OCI-LY3 (cell line): Measurements from ENCODE around the gene GAS1.

Experiments
- H2AFZ ChIP-seq: fragments of 200-600, 300-600 bp; shearing (Covaris generic); 2 replicates; pipeline ENCODE4 v1.6.0; 2014; ENCODE audit warnings: antibody characterized with exemption, low read depth, low read length
- H3K27ac ChIP-seq: fragments of 200-600, 300-600 bp; sonication (generic); 2 replicates; pipeline ENCODE4 v1.5.1; 2014; ENCODE audit warnings: mild to moderate bottlenecking, low read length, moderate library complexity, mixed read lengths
- H3K27me3 ChIP-seq: fragments of 200-600, 300-600 bp; sonication (generic); 2 replicates; pipeline ENCODE4 v1.6.1; 2014; ENCODE audit warnings: low read depth, low read length, mixed read lengths
- H3K36me3 ChIP-seq: fragments of 200-600, 300-600 bp; sonication (generic); replicated peaks from 2 replicates; pipeline ENCODE3; 2014; ENCODE audit warnings: low read depth, low read length, mixed read lengths
- H3K4me1 ChIP-seq: fragments of 300-600, 200-600 bp; sonication (generic); 2 replicates; pipeline ENCODE4 v1.6.1; 2014; ENCODE audit warnings: low read length, mixed read lengths
- H3K4me2 ChIP-seq: fragments of 200-600, 300-600 bp; sonication (generic); 2 replicates; pipeline ENCODE4 v1.6.1; 2014; ENCODE audit warnings: low read length, mixed read lengths
- H3K4me3 ChIP-seq: fragments of 300-600, 200-600 bp; sonication (generic); 2 replicates; pipeline ENCODE4 v1.5.1; 2014; ENCODE audit warnings: antibody characterized with exemption, mild to moderate bottlenecking, low read length, moderate library complexity
- H3K79me2 ChIP-seq: fragments of 300-600, 200-600 bp; shearing (Covaris generic); 2 replicates; pipeline ENCODE4 v1.6.1; 2014; ENCODE audit warnings: mild to moderate bottlenecking, low read length, mixed read lengths
- H3K9ac ChIP-seq: fragments of 300-600, 200-600 bp; shearing (Covaris generic); 2 replicates; pipeline ENCODE4 v1.6.0; 2014; ENCODE audit warnings: mild to moderate bottlenecking, low read length, moderate library complexity
- H3K9me3 ChIP-seq: fragments of 200-600, 300-600 bp; shearing (Covaris generic); 2 replicates; pipeline ENCODE4 v1.6.1; 2014; ENCODE audit warnings: low read length, mixed read lengths; ENCODE audit not compliant: insufficient read depth
- H4K20me1 ChIP-seq: fragments of 200-600, 300-600 bp; sonication (generic); 2 replicates; pipeline ENCODE4 v1.6.1; 2016; ENCODE audit warnings: low read length, mixed read lengths; ENCODE audit not compliant: insufficient read depth
- CTCF ChIP-seq: fragments of 200-600, 300-600 bp; sonication (generic); IDR thresholded peaks from 2 replicates; pipeline ENCODE4 v1.5.1; 2014; ENCODE audit warnings: antibody characterized with exemption, low read length, low read depth
- EZH2phosphoT487 ChIP-seq: fragments of 200-600 bp; shearing (Covaris generic); IDR thresholded peaks from 2 replicates; pipeline ENCODE4 v1.6.1; 2018; ENCODE audit warnings: antibody characterized with exemption, mixed run types, low read depth

Gene GAS1

GRCh38 chr9:86943201-86944113 lies 3.8 kb downstream of the GAS1 start:
- Histone ChIP-seq H3K36me3 (no peaks in the 10 kb centered on the region), H3K79me2 (no peaks in the 10 kb centered on the region), H3K27me3 (no peaks in the 10 kb centered on the region; the same call in 1 of the 2 replicates), H3K4me3 (no peak overlapping the region), H3K9me3 (no peaks in the 10 kb centered on the region), H4K20me1 (no peaks in the 10 kb centered on the region), H2AFZ (no peak overlapping the region), H3K27ac (no peak overlapping the region), H3K4me2 (no peak overlapping the region), H3K9ac (no peak overlapping the region), H3K4me1 (no peaks in the 10 kb centered on the region)
- TF ChIP-seq CTCF (no peak), EZH2phosphoT487 (no peak)

GRCh38 chr9:86942281-86943200 lies 4.8 kb downstream of the GAS1 start:
- Histone ChIP-seq H3K4me2 (no peak overlapping the region), H2AFZ (no peak overlapping the region), H3K27me3 (no peaks in the 10 kb centered on the region; the same call in 1 of the 2 replicates), H3K9ac (no peak overlapping the region), H3K4me3 (no peak overlapping the region), H3K9me3 (no peaks in the 10 kb centered on the region), H3K27ac (no peak overlapping the region), H4K20me1 (no peaks in the 10 kb centered on the region), H3K4me1 (no peaks in the 10 kb centered on the region), H3K79me2 (no peaks in the 10 kb centered on the region), H3K36me3 (no peaks in the 10 kb centered on the region)
- TF ChIP-seq CTCF (no peak), EZH2phosphoT487 (no peak)

- no peaks in the 10 kb centered on the region for H3K4me1 ChIP-seq
- no peaks in the 10 kb centered on the region for H3K9me3 ChIP-seq
- no peak overlapping the region for H3K9ac ChIP-seq
- H3K4me3 ChIP-seq, result no peak overlapping the region
- no peaks in the 10 kb centered on the region; the same call in 1 of the 2 replicates for H3K27me3 ChIP-seq
- H3K79me2 ChIP-seq, result no peaks in the 10 kb centered on the region
- H3K4me2 ChIP-seq, result no peak overlapping the region
- no peaks in the 10 kb centered on the region for H4K20me1 ChIP-seq
- no peak overlapping the region for H3K27ac ChIP-seq
- no peaks in the 10 kb centered on the region for H3K36me3 ChIP-seq
- TF ChIP-seq CTCF (no peak), EZH2phosphoT487 (no peak)
- H2AFZ ChIP-seq, result no peak overlapping the region
These were observed 6.1 kb downstream of the GAS1 start for GRCh38 chr9:86941197-86941596.

GRCh38 chr9:86940774-86941173 lies 6.5 kb downstream of the GAS1 start:
- no peaks in the 10 kb centered on the region for H3K79me2 ChIP-seq
- H3K36me3 ChIP-seq, result no peaks in the 10 kb centered on the region
- H3K4me2 ChIP-seq, result no peak overlapping the region
- H3K9me3 ChIP-seq, result no peaks in the 10 kb centered on the region
- no peaks in the 10 kb centered on the region for H3K4me1 ChIP-seq
- H3K9ac ChIP-seq, result no peak overlapping the region
- H3K27ac ChIP-seq, result no peak overlapping the region
- H4K20me1 ChIP-seq, result no peaks in the 10 kb centered on the region
- H3K4me3 ChIP-seq, result no peak overlapping the region
- H3K27me3 ChIP-seq, result no peaks in the 10 kb centered on the region; the same call in 1 of the 2 replicates
- TF ChIP-seq EZH2phosphoT487 (no peak), CTCF (no peak)
- no peak overlapping the region for H2AFZ ChIP-seq
